Stimulated activated CD4-positive, alpha-beta T cell treated with anti-CD3 and anti-CD28 coated beads, Interleukin-12 subunit alpha, Interleukin-12 subunit beta, amount 100 ng/mL, for 24 hours (primary cell): Measurements from ENCODE around the gene NCAPD3.
"Not testable (repeated sequence)": the region's sequence is repeated elsewhere in the genome, so short reads cannot be mapped to it uniquely, and the experiment has no call there.

Experiments used
- DNase-seq, 2 experiments: peaks; one replicate each; pipeline ENCODE4 v3.0.0-alpha.2; 2020; ENCODE audit warnings: low read depth in 2 of 2

NCAPD3 gene, protein sequence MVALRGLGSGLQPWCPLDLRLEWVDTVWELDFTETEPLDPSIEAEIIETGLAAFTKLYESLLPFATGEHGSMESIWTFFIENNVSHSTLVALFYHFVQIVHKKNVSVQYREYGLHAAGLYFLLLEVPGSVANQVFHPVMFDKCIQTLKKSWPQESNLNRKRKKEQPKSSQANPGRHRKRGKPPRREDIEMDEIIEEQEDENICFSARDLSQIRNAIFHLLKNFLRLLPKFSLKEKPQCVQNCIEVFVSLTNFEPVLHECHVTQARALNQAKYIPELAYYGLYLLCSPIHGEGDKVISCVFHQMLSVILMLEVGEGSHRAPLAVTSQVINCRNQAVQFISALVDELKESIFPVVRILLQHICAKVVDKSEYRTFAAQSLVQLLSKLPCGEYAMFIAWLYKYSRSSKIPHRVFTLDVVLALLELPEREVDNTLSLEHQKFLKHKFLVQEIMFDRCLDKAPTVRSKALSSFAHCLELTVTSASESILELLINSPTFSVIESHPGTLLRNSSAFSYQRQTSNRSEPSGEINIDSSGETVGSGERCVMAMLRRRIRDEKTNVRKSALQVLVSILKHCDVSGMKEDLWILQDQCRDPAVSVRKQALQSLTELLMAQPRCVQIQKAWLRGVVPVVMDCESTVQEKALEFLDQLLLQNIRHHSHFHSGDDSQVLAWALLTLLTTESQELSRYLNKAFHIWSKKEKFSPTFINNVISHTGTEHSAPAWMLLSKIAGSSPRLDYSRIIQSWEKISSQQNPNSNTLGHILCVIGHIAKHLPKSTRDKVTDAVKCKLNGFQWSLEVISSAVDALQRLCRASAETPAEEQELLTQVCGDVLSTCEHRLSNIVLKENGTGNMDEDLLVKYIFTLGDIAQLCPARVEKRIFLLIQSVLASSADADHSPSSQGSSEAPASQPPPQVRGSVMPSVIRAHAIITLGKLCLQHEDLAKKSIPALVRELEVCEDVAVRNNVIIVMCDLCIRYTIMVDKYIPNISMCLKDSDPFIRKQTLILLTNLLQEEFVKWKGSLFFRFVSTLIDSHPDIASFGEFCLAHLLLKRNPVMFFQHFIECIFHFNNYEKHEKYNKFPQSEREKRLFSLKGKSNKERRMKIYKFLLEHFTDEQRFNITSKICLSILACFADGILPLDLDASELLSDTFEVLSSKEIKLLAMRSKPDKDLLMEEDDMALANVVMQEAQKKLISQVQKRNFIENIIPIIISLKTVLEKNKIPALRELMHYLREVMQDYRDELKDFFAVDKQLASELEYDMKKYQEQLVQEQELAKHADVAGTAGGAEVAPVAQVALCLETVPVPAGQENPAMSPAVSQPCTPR (N-terminal part only)

DNA sequence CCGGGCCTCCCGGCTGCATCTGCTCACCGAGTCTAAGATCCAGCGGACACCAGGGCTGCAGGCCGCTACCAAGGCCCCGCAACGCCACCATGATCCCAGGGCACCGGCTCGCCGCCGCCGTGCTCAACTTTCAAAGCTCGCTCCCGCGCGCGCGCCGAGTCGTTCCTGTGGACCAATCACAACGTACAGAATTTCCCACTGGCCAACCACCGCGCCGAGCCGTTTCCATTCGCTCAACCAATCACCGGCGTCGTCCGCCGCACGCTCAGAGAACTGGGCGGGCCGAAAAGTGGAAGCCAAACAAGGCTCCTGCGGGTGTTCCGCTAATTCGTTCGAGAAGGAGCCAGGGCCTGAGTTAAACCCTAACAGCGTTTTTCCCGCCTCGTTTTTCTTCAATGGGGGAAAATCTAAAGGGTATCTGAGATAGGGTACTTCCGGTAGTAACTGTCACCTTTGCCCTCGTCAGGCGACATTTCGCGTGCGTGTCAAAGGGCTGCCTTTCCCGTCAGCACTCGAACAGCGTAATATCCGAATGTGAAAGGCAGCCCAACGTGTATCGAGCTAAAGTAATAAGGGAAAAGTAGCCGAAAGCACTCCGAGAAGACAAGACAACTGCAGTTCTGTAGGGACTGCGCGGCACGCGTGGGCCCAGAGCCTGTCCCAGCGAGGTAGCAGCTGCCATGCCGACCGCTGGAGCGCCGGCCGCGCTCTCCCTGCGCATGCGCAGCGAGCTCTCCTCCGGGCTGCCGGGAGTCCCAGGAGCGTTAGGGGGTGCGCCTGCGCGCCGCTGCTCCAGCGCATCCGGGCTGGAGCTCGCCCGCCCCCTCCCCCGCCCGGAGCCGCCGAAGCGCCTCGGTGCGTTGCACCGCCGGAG is at the start of gene NCAPD3, which contains the start of gene VPS26B:
NCAPD3 (minus strand) TSS at position 132 of the 874 bp plus-strand sequence; CDS start at position 91, 41 bp downstream.
VPS26B (plus strand) TSS at position 836 of the 874 bp plus-strand sequence. CDS start 452 bp downstream, outside the sequence.
- DNase-seq: peak; percentile 92 to 95

DNA sequence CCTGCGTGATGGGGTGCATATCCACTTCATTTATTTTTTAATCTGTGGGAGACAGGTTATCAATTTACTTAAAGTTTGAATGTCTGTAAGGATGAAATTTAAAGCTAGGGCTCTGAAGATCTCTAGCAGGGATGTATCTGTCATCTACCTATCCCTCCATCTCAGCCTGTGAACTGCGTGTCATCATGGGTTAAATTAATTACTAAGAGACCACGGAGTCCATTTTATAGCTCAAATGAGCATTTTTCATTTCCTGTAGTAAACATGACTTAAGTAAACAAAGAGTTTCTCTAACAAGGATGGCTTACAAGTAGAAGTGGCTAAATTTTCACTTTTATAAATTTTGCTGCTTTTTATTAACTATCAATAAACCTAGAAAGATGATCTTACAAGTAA is 49.5 kb upstream of the NCAPD3 start:
- DNase-seq: no peak

DNA sequence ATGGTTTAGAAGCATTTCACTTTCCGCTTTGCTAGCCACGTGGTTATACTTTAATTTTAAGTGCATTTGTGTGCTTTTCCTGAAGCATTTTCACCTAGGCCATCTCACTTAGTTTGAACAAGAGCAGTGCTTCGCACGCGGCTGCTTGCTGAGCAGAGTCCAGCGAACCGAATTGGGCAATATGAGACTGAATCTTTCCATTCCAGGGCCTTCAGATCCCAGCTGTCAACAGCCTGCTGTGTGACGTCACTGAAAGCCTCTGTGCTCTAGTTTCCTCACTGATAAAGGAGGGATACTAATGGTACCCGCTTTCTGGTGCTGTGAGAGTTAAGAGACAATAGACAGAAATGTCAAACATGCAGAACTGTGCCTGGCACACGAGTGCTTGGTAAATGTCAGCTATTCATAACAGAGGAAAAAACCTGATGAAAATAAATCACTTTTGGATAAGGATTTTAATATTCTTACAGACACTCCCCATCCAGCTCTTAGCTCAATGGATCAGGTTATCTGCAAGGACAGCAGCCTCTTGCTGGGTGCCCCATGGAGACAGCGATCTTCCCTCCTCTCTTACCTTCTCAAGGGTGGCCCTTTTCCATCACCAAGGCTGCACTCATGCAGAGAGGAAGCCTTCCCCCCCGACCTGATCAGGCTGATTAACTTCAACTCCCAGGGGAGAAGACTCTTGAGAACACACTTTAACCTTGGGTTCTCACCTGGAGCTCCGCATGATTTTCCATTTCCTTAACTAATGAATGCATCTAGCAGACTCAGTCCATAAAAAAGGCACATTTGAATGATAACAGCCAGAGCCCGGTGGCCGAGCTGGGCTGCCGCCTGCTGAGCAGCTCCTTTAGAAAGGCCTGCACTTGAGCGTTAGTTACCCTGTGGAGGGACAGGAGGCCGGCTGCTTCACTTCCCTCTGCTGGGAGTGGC is 48.9 kb upstream of the NCAPD3 start:
- no peak for DNase-seq

DNA sequence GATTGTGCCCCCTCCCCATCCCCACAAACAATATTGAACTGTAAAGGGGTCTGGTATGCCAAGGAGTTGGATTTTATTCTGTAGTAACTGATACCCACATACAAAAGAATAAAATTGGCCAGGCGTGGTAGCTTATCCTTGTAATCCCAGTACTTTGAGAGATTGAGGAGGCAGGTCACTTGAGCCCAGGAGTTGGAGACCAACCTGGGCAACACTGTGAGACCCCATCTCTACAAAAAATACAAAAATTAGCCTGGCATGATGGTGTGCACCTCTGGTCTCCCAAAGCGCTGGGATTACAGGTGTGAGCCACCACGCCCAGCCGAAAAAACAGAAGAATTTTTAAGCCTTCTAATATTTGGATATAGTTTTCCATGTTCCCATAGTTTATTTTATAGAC is 48.2 kb upstream of the NCAPD3 start:
- DNase-seq: no peak

DNA sequence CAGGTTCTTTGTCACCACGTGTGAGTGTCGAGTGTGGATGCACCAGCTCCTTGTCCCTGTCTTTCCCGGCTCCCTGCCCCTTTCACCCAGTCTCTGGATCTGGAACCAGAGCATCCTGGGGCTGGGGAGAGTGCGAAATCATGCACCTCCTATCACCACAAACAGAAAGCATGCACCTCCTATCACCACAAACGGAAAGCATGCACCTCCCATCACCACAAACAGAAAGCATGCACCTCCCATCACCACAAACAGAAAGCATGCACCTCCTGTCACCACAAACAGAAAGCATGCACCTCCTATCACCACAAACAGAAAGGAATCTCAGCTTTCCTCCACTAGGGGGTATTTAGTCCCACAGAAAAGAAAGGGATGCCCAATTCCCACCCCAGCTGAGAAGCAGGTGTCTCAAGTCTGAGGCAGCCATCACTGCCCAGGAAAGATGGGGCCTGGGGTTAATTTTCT is 46.5 kb upstream of the NCAPD3 start:
- no peak for DNase-seq

DNA sequence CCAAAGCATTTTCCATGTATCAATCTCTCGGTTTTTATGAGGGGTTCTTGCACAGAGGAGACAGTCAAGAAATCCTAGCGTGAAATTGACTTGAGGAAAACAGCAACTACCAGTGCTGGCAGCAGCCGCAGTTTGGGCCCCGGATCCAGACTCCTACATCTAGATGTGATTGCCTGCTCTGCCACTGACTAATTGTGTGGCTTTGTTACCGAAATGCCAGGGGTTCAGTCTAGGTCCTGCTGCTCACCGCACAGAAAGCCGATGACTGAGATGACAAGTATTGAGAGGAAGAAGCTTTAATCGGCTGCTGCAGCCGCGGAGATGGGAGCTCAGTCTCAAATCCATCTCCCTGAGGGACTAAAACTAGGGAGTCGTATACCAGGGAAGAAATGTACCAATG is 44.2 kb upstream of the NCAPD3 start:
- no peak for DNase-seq

DNA sequence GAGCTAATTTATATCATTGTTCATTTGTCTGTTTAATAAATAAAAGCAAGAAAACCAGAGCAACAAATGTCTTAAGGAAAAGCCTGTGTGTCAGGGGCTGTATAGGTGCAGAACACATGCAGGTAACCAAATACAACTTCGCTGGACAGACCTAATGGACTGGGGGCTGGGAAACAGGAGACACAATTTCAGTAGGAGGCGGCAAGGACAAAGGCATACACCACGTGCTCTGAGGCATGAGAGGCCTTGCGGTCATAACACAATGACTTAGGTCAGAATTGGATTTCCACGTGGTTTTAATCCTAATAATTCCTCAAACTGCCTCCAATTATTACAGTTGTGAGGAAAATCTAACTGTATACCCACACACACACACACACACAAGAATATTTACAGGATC is 43.7 kb upstream of the NCAPD3 start:
- no peak for DNase-seq

DNA sequence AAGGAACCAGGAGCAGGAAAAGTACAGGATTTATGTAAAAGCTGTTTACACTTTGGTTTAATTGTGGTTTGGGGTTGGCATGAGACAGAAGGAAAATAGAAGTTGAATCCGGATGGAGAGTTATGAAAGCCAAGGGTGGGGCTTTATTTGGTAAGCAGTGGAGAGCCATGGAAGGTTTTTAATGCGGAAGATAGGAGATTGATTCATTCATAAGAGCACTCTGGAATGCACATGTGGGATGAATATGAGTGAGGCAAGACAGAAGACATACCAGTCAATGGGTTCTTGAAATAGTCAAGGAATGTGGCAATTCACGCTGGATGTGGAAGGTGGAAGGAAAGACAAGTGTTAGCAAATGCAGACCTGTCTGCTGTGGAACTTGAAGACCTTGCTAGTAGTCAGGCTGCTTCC is 43.1 kb upstream of the NCAPD3 start:
- DNase-seq: no peak

DNA sequence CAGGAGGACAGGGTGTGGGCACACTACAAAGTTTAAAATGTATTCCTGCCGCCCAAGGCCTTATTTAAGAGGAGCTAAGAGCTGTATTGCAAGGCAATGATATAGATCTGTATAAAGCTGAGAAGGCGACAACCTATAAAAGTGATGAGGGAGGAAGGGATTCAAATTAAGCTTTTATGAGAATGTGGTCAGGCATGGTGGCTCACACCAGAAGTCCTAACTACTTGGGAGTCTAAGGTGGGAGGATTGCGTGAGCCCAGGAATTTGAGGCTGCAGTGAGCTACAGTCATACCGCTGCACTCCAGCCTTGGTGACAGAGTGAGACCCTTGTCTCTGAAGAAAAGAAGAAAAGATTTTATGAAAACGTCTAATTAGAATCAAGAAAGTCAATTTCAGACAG is 42.7 kb upstream of the NCAPD3 start:
- DNase-seq: no peak

DNA sequence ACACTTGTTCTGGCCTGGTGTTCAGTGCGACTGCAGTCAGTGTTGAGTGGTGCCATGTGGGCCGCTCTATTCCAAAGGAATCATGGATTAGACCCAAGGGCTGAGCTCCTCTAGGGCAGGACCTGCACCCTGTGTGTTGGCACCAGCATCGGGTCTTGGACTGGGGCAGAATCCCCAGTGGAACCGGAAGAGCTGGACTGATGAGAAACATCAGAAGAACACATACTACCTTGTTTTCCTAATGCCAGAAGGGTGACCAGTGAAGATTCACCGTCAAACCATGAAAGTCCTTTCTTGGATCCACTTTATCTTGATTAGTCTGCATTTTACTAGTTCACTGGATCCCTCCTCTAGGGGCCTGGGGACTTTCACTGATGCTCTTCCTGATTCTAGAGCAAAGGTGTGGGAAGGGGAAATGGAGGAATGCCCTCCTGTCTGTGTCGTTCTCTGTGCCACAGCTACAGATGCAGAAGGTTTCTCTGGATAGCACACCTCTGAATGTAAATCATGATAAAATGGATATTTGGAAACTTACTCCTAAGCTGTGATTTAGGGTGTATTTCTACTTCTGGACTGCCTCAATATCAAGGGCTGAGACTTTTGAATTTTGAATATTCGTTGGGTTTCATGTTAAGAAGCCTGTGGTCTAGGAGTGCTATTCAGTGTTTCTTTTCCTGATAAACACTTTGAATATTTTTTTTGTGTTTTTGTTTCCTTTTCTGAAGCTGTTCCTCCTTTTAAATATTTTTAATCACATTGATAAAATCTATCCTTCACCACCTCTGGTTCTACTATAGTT is 41.4 kb upstream of the NCAPD3 start:
- DNase-seq: no peak

DNA sequence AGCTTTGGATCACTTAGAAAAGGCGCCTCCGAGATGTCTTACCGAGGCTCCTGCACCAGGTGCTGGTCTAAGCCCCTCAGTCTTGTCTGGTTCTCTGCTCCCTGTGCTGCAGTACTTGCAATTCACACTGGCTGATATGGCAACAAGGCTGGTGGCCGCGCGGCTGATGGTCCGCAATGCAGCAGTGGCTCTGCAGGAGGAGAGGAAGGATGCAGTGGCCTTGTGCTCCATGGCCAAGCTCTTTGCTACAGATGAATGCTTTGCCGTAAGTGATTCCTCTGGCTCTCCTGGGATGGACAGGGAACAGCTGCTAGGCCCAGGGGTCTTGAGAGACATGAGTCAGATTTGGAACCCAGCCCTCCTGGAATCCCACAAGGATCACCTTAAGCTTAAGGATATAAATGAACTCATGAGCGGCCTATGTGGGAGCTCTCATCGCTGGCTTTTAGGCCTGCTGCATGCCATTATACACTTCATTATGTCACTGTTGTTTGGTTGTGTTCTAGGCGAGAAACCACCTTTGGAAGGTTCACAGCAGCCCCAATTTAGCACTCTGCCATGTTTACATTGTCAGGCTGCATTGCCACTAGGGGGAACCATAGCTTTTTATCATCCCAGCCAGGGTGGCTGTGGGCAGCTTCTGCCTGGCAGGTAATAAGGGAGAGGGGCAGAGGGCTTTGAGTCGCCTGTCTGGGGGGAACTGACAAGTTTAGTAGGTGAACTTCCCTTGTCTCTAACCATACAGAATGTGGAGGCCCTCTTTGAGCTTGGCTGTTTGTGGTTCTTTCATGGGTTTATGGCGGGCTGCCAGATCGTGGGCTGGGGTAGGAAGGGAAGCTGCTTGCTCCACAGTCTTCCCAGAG is 38.1 kb upstream of the NCAPD3 start:
- DNase-seq: no peak

DNA sequence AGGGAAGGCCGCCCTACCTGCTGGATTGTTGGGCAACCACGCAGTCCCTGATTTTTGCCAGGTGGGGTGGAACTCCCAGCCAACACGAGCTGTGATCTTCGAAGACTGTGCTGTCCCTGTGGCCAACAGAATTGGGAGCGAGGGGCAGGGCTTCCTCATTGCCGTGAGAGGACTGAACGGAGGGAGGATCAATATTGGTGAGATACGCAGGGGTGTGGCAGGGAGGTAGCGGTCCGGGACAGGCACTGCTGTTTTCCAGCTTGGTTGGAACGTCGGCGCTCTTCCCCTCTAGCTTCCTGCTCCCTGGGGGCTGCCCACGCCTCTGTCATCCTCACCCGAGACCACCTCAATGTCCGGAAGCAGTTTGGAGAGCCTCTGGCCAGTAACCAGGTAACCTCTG is 37.2 kb upstream of the NCAPD3 start:
- no peak for DNase-seq

DNA sequence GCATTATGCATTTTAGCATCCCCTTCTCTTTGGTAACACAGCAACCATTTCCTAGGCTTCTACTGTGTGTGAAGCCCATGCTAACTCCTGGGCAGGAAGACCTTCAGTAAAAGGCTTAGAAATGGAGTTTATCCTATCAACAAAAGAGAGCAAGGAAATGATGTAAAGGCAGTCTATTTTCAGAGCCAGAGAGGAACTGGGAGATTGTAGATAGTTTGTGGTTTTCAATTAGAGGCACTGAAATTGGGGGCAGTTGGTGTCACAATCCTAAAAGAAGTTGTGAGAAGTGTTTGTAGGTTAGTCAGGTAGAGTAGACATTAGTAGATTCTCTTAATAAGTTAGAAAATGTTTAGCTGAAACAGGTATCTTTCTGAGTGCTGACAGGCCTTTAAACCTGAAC is 36.7 kb upstream of the NCAPD3 start:
- no peak for DNase-seq

DNA sequence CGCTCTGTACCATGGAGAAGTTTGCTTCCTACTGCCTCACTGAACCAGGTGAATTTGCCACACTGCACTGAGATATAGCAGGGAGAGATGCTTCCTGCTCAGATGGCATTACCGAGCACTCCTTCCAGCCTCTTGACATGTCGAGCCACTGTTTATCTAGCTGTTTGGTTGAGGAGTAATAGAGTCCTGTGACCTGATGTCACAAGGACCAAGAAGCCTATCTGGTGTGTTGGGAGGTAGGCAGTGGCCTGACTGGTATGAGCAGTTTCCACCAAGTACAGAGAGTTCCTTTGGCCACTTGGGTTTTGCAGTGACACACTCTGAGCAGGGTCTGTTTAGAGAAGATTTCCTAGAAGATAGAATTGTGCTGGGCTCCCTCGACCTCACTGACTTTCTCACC is 34.8 kb upstream of the NCAPD3 start:
- DNase-seq: no peak

DNA sequence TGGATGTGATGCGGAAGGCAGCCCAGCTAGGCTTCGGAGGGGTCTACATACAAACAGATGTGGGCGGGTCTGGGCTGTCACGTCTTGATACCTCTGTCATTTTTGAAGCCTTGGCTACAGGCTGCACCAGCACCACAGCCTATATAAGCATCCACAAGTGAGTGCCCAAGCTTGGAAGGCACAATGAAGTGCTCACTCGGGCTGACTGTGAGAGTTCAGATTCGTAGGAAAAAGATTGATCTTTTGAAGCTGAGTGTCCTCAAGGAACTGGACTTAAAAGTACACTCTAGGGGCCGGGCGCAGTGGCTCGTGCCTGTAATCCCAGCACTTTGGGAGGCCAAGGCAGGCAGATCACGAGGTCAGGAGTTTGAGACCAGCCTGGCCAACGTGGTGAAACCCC is 33.3 kb upstream of the NCAPD3 start:
- no peak for DNase-seq

DNA sequence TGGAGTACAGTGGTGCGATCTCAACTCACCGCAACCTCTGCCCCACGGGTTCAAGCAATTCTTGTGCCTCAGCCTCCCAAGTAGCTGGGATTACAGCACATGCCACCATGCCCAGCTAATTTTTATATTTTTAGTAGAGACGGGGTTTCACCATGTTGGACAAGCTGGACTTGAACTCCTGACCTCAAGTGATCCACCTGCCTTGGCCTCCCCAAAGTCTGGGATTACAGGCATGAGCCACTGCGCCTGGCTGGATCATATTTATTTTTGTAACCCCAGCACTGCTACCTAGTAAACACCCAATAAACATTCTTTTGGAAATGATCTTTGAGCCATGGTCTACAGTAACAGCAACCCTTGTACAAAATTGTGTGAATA is 31.4 kb upstream of the NCAPD3 start:
- not testable (repeated sequence) for DNase-seq

DNA sequence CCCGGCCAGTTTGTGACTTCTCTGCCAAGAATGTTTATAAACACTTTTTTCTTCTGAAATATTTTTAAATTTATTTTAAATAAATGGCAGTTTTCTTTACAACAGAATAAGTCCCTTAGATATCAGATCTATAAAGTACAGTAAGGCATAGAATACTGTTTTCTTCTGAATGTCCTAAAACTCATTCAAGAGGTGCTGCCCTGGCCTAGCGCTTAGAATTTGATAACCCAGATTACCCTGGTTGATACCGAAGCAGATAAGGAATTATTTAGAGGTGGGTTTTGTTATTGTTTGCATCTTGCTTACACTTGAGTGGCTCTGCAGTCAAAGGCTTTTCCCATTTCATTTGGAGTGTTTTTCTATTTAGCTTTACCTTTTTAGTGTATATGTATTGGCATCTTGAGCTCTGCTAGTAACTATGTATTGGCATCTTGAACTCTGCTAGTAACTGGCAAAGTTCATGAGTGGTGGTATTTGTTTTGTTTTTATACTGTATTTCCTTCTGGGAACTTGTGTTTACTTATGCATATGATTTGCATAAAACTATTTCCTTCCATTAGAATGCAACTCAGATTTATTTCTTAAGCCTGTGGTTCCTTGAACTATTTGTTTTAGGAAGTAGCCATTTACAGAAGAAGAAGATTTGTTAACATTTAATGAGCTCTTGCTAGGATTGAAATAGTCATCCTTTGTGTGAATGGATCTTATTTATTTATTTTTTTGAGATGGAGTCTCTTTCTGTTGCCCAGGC is 30.8 kb upstream of the NCAPD3 start:
- no peak for DNase-seq
